HG03045 (cell line): ENCODE data around the gene EEPD1.
A peak's percentile ranks its signal among the peaks of the same experiment; 100 is the strongest.

Experiments used
- ATAC-seq: cut with Tn5 transposase; IDR thresholded peaks from one replicate; pipeline ENCODE4 v1.9.1; 2021; ENCODE audit warnings: mild to moderate bottlenecking, moderate library complexity; ENCODE audit not compliant: unreplicated experiment

The EEPD1 gene

GRCh38 chr7:36278069-36278619 lies 125.1 kb downstream of the EEPD1 start:
- no peak for ATAC-seq

- ATAC-seq = no peak
Observed at GRCh38 chr7:36278620-36279172, 125.6 kb downstream of the EEPD1 start.

DNA sequence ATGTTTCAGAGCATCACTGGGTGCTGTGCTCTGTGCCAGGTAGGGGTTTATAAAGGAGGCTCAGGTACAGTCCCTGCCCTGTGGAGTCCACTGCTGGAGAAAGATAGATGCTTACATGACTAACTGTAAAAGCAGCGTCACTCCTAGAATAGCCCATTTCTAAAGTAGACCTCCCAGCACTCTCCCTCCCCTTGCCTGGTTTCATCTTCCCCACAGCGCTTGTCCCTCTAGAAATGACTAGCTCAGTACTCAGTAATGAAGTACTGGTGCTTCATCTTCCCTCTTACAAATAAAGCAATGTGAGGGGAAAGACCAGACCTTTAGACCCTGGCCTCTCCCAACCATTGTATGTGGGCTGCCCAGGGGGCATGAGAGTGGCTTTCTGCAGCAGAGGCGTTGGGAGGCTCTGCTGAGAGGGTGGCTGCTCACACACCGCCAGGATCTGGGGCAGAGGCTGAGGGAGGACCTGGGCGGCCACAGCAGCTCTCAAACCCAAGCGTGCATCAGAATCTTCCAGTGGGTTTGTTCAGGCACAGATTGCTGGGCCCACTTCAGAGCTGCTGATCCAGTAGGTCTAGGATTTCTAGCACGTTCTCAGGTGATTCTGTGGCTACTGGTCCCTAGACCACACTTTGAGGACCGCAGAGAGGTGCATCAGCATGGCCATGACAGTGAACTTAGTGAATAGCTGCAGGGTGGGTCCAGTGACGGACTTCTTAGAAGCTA lies 126.3 kb downstream of the EEPD1 start:
- ATAC-seq = peak; percentile 71

GRCh38 chr7:36279926-36280315 lies 126.9 kb downstream of the EEPD1 start:
- ATAC-seq = no peak

DNA sequence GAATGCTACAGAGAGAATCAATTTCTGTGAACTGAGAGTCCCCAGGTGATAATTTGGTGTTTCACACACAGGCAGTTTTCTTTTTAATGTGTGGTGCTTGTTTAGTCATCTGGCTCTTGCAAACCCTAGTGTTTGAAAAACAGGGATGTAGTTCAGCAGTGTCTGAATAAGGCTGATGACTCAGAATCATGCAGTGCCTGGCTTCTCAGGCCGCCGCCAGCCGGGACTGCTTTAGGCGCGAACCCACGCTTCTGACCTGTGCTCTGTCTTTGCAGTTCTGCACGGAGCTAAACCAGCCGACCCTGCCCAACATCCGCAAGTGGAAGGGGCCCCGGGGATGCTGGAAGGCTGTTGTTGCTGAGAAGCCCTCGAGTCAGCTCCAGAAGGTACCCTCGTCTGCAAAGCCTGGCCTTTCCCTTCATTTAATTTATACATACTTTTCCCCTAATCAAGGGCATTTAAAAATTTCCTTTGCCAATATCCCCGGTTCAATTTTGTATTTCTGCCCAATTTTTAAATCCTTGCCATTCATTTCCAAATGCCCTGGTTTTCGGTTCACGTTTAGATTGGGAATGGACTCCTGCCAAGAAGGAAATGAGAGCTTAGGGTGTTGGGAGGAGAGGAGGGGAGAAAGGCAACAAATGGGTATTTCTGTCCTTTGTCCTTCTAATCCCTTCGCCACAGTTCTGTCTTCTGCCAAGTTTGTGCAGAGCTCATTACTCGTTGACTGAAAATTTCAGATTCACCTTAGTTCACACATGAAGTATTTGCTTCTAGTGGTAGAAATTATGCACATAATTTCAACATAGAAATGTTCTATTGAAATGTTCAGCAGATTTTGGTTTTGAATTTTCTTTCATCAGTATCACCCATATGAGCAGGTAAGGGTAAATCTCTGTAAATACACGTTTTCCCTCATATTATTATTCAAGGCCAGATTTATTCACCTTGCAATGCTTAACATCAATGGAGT lies 128.1 kb downstream of the EEPD1 start:
- ATAC-seq = no peak

- no peak for ATAC-seq
Observed at GRCh38 chr7:36281945-36282717, 129.1 kb downstream of the EEPD1 start.

DNA sequence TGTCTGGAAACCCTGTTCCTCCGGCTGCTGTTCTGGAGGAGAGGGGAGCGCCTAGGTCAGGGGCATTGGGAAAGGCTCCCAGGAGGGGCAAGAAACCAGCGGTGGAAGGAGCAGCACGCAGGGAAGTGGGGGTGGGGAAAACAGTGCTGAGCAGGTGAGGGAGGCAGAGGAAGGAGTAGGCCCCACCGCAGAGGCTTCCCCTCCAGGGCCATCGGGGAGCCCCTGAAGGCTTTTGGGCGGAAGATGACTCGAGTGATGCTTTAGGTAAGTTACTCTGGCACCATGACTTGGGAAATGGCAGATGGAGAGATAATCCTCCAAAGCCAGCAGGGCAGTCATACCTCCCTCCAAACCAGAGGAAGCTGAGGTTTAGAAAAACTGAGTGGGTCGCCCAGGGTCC lies 130.1 kb downstream of the EEPD1 start:
- ATAC-seq = no peak

DNA sequence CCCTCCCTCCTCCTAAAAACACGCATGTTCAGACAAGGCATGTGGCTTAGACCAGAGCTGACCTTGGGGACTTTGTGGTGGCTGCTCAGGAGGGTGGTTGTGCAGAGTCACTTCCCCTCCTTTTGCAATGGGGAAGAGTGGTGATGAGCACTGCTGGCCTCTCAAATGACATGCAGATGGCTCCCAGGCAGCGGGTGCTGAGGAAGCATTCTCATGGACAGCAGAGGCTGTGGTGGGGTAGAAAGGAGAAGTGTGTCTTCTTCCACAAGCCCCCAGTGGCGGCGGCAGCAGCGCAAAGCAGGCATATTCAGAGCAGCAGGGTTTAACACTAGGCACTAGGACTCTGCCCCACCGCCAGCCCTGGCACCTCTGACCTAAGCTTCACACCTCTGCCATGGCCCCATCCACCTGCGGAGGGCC lies 130.7 kb downstream of the EEPD1 start:
- ATAC-seq = no peak

GRCh38 chr7:36284456-36285090 lies 131.5 kb downstream of the EEPD1 start:
- no peak for ATAC-seq

DNA sequence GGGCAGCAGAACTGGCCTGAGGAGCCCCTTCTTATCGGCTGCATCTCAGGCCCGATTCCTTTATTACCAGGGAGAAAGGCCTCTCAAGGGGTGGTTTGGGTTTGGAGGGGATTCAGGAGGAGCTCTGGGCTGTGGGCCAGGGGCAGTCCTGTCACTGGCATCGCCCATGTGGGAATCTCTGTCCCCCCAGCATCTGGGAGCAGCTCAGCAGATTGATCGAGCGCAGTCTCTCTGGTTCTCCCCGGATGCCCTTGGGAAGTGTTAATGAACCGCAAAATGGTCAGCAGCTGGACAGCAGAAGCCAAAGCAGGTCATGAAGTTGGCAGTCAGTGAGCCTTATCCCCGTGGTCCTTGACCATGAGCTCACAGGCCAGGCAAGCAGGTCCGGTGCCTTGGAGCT lies 132.2 kb downstream of the EEPD1 start:
- ATAC-seq = no peak

- ATAC-seq = no peak
Observed at GRCh38 chr7:36286226-36286625, 133.2 kb downstream of the EEPD1 start.

GRCh38 chr7:36286688-36287087 lies 133.6 kb downstream of the EEPD1 start:
- no peak for ATAC-seq

DNA sequence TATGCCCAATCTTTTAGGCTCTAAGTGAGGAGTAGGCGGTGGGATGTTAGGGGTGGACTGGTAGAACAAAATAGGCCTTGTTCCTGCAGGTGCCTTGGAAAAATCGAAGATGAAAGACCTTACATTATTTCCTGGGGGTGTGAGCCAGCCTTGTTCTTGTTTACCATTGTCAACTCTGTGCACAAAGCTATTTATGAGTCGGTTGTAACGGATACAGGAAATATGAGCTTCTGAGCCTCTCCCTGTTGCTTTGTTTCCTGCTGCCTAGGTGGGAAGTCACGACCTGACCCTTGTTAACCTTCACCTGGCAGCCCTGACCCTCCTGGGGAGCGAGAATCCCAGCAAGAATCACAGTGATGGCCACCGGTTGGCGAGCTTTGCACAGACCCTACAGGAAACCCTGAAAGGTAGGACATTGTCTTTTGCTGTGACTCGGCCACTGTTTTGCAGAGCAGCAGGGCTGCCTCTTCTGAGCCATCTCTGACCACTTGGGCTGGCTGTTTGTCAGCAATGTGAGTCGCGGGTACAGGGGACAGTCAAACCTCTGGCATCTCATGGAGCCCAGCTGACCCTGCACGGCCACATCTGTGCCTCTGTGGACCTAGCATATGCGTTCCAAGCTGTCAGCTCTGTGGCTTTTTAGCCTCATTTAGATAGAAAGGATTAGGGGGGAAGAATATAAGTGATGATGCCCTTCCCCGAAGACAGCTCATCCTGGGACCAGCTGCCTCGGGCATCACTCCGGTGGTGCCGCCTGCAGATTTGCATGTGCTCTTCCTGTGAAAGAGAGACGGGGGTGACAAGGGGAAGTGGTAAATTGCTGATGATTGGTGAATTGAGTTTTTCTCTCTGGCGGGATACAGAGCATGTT lies 134.6 kb downstream of the EEPD1 start:
- ATAC-seq = no peak

GRCh38 chr7:36288501-36288900 lies 135.4 kb downstream of the EEPD1 start:
- no peak for ATAC-seq

GRCh38 chr7:36289833-36290661 lies 137.0 kb downstream of the EEPD1 start:
- ATAC-seq = no peak

GRCh38 chr7:36291387-36292316 lies 138.6 kb downstream of the EEPD1 start:
- ATAC-seq = no peak

- no peak for ATAC-seq
Observed at GRCh38 chr7:36295090-36295489, 142.0 kb downstream of the EEPD1 start.
